HG03520 (cell line): ENCODE results near the gene AVL9.
A peak's percentile ranks its signal among the peaks of the same experiment; 100 is the strongest.
"Not testable (repeated sequence)": the region's sequence is repeated elsewhere in the genome, so short reads cannot be mapped to it uniquely, and the experiment has no call there.

Experiments used
- ATAC-seq: cut with Tn5 transposase; IDR thresholded peaks from one replicate; pipeline ENCODE4 v1.9.1; 2021; ENCODE audit warnings: mild to moderate bottlenecking, moderate library complexity; ENCODE audit not compliant: unreplicated experiment

AVL9 gene

GRCh38 chr7:32494946-32495297 is 367 bp upstream of the AVL9 start:
- ATAC-seq: no peak

- no peak for ATAC-seq
Measured at GRCh38 chr7:32496052-32496813, 944 bp downstream of the AVL9 start.

GRCh38 chr7:32499755-32500154 is 4.5 kb downstream of the AVL9 start:
- ATAC-seq: not testable (repeated sequence)

- not testable (repeated sequence) for ATAC-seq
Measured at GRCh38 chr7:32500216-32500615, 4.9 kb downstream of the AVL9 start.

- ATAC-seq: peak; percentile 56
Measured at GRCh38 chr7:32500922-32501341, 5.6 kb downstream of the AVL9 start.

- no peak for ATAC-seq
Measured at GRCh38 chr7:32501522-32501921, 6.2 kb downstream of the AVL9 start.

GRCh38 chr7:32502728-32503127 is 7.4 kb downstream of the AVL9 start:
- no peak for ATAC-seq

- no peak for ATAC-seq
Measured at GRCh38 chr7:32506266-32507054, 11.2 kb downstream of the AVL9 start.

GRCh38 chr7:32507414-32507813 is 12.1 kb downstream of the AVL9 start:
- no peak for ATAC-seq

- ATAC-seq: no peak
Measured at GRCh38 chr7:32511791-32512190, 16.5 kb downstream of the AVL9 start.

GRCh38 chr7:32513210-32513609 is 17.9 kb downstream of the AVL9 start:
- no peak for ATAC-seq

GRCh38 chr7:32515890-32516550 is 20.7 kb downstream of the AVL9 start:
- peak; percentile 87 for ATAC-seq

GRCh38 chr7:32516551-32517100 is 21.3 kb downstream of the AVL9 start:
- no peak for ATAC-seq

GRCh38 chr7:32518534-32519140 is 23.3 kb downstream of the AVL9 start:
- ATAC-seq: no peak

- ATAC-seq: no peak
Measured at GRCh38 chr7:32519763-32520162, 24.5 kb downstream of the AVL9 start.

GRCh38 chr7:32522746-32523530 is 27.6 kb downstream of the AVL9 start:
- ATAC-seq: no peak

GRCh38 chr7:32524631-32525030 is 29.3 kb downstream of the AVL9 start:
- ATAC-seq: no peak

GRCh38 chr7:32525839-32526238 is 30.6 kb downstream of the AVL9 start:
- ATAC-seq: no peak

GRCh38 chr7:32531402-32531801 is 36.1 kb downstream of the AVL9 start:
- no peak for ATAC-seq

- ATAC-seq: no peak
Measured at GRCh38 chr7:32532086-32532485, 36.8 kb downstream of the AVL9 start.
